ENCODE data around the gene EPS8. TPM values are rescaled to one million over a fixed set of nuclear protein-coding genes. Genes with fewer than 3 reads are reported as not detected.

The EPS8 gene
- 6.0 and 11.2 TPM in 2 replicates for total RNA-seq
- 3.1 and 7.9 TPM in 2 replicates for polyA plus RNA-seq

GRCh38 chr12:15789220-15790171 is at the start of gene EPS8:
Gene EPS8, minus strand, starts transcription at chr12:15789388. Its CDS starts 106,437 bp downstream, at chr12:15682951.
- Histone ChIP-seq H3K27me3 (peaks cover 45% of the 10 kb centered on the region), H3K36me3 (no peaks in the 10 kb centered on the region), H3K9me3 (ENCODE audit: low read depth) (no peaks in the 10 kb centered on the region), H3K4me1 (ENCODE audit: low read depth) (no peaks in the 10 kb centered on the region), H3K4me3 (peak within 1 kb of the TSS; percentile 57), H3K27ac (peak within 1 kb of the TSS; percentile 49)
- no peak for TF ChIP-seq CTCF (IDR thresholded peaks at IDR 0.05; ENCODE audit: low read depth, low read length)
- peak; percentile 94 to 96 for DNase-seq (ENCODE audit: low read depth in 1 of 2, low spot score in 1 of 2)

- Histone ChIP-seq H3K36me3 (no peaks in the 10 kb centered on the region), H3K27me3 (no peaks in the 10 kb centered on the region), H3K4me1 (ENCODE audit: low read depth) (no peaks in the 10 kb centered on the region), H3K4me3 (no peak overlapping the region), H3K27ac (no peak overlapping the region), H3K9me3 (ENCODE audit: low read depth) (no peaks in the 10 kb centered on the region)
- no peak for TF ChIP-seq CTCF (IDR thresholded peaks at IDR 0.05; ENCODE audit: low read depth, low read length)
- peak in 1 of 2 donors; percentile 85 for DNase-seq (ENCODE audit: low read depth in 1 of 2, low spot score in 1 of 2)
These were observed 48.1 kb upstream of the EPS8 start for GRCh38 chr12:15837141-15837790.

DNA sequence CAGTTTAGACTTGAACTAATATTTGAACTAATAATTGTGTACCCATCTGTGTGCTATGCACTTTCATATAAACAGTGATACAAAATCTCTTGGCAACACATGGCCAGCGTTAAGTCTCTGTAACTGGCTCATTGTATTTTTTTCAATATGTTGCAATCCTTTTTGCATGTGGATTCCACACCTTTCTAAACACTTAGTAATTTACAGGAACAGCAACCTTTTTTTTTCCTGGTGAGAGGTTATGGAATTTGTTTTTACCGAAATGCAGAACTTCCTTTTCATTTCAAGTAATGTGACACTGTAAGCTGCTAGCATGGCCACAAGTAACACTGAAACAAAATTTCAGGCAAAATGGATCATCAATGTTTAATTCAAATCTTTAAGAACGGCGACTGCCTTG is 45.4 kb upstream of the EPS8 start:
- no peaks in the 10 kb centered on the region for H3K27me3 ChIP-seq
- H3K4me3 ChIP-seq: no peak overlapping the region
- no peak overlapping the region for H3K27ac ChIP-seq
- H3K36me3 ChIP-seq: no peaks in the 10 kb centered on the region
- H3K4me1 ChIP-seq (ENCODE audit: low read depth): no peaks in the 10 kb centered on the region
- H3K9me3 ChIP-seq (ENCODE audit: low read depth): no peaks in the 10 kb centered on the region
- peak in 1 of 2 donors; percentile 43 for DNase-seq (ENCODE audit: low read depth in 1 of 2, low spot score in 1 of 2)
- no peak for TF ChIP-seq CTCF (IDR thresholded peaks at IDR 0.05; ENCODE audit: low read depth, low read length)

- Histone ChIP-seq H3K9me3 (ENCODE audit: low read depth) (no peaks in the 10 kb centered on the region), H3K27me3 (no peaks in the 10 kb centered on the region), H3K4me1 (ENCODE audit: low read depth) (no peaks in the 10 kb centered on the region), H3K4me3 (no peak overlapping the region), H3K36me3 (no peaks in the 10 kb centered on the region), H3K27ac (no peak overlapping the region)
- no peak for DNase-seq (ENCODE audit: low read depth in 1 of 2, low spot score in 1 of 2)
- no peak for TF ChIP-seq CTCF (IDR thresholded peaks at IDR 0.05; ENCODE audit: low read depth, low read length)
These were observed 42.3 kb upstream of the EPS8 start for GRCh38 chr12:15831315-15831978.

DNA sequence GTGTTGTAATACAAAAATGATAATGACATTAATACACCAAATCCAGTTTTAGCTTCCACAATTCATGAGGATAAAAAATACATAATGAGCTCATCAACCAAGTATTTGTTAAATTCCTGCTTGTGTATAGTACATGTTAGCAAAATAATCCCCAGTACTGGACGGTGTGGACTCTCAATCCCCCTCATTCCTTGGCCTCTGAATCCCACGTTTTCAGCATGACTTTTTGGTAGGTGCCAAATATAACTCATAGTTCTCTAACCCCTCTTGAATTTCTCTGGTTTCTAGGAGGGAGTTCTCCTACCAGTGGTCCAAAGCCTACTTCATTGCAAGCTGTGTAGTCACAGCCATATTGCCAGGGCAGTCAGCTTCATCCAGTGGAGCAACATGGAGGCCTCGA is 41.4 kb upstream of the EPS8 start:
- no peak overlapping the region for H3K27ac ChIP-seq
- H3K4me1 ChIP-seq (ENCODE audit: low read depth): no peaks in the 10 kb centered on the region
- no peak for TF ChIP-seq CTCF (IDR thresholded peaks at IDR 0.05; ENCODE audit: low read depth, low read length)
- DNase-seq (ENCODE audit: low read depth in 1 of 2, low spot score in 1 of 2): peak in 1 of 2 donors; percentile 57
- H3K36me3 ChIP-seq: no peaks in the 10 kb centered on the region
- H3K27me3 ChIP-seq: no peaks in the 10 kb centered on the region
- H3K9me3 ChIP-seq (ENCODE audit: low read depth): no peaks in the 10 kb centered on the region
- H3K4me3 ChIP-seq: no peak overlapping the region
